K562 (cell line): Measurements from ENCODE around the gene SERINC5. TPM values are rescaled to one million over a fixed set of nuclear protein-coding genes. Genes with fewer than 3 reads are reported as not detected.

ENCODE experiments used
- ARID3B ChIP-seq: fragments of 250-450 bp; sonication (Bioruptor Pico); IDR thresholded peaks from 2 replicates; pipeline ENCODE4 v1.4.0; 2020; ENCODE audit warnings: borderline replicate concordance
- CHD1 ChIP-seq: fragments of 200-600 bp; sonication (generic); IDR thresholded peaks from one replicate; pipeline ENCODE4 v1.6.1; 2012; ENCODE audit warnings: mild to moderate bottlenecking, moderate library complexity, low read length, inconsistent platforms
- E2F6 ChIP-seq, 2 experiments: IDR thresholded peaks; 2 replicates each; pipeline ENCODE4 v1.6.1; 2011; ENCODE audit warnings: borderline replicate concordance in 1 of 2, control low read depth in 1 of 2, low read depth in 1 of 2, low read length in 1 of 2, mild to moderate bottlenecking in 1 of 2, mixed read lengths in 1 of 2, moderate library complexity in 1 of 2; ENCODE audit not compliant: insufficient read depth in 1 of 2, insufficient read length in 1 of 2, poor library complexity in 1 of 2, severe bottlenecking in 1 of 2; ENCODE audit errors: extremely low read depth in 1 of 2
- EZH2 ChIP-seq: IDR thresholded peaks from 2 replicates; pipeline ENCODE4 v1.6.1; 2012; ENCODE audit warnings: low read depth, mild to moderate bottlenecking, inconsistent platforms, low read length, borderline replicate concordance
- FIP1L1 ChIP-seq: fragments of 200-400 bp; formaldehyde crosslinking; IDR thresholded peaks from 2 replicates; pipeline ENCODE4 v1.6.1; 2018; ENCODE audit warnings: mild to moderate bottlenecking, low read depth, low read length; ENCODE audit not compliant: poor library complexity, severe bottlenecking
- GTF2F1 ChIP-seq: IDR thresholded peaks from 2 replicates; pipeline ENCODE4 v1.6.1; 2011; ENCODE audit warnings: low read depth, low read length, improper control_type of control experiment
- HCFC1 ChIP-seq: IDR thresholded peaks from 2 replicates; pipeline ENCODE4 v1.6.1; 2012; ENCODE audit warnings: low read depth, low read length, improper control_type of control experiment
- HDAC3 ChIP-seq: fragments of 450-650 bp; IDR thresholded peaks from 2 replicates; pipeline ENCODE4 v1.6.1; 2018; ENCODE audit warnings: borderline replicate concordance, mild to moderate bottlenecking, moderate library complexity; ENCODE audit not compliant: partially characterized antibody
- JUN ChIP-seq, 2 experiments: sonication (generic) in 1 of 2; formaldehyde crosslinking in 1 of 2; IDR thresholded peaks; 2 replicates each; pipeline versions ENCODE4 v1.6.1 to v1.8.0; 2012 to 2022; ENCODE audit warnings: borderline replicate concordance in 2 of 2, mild to moderate bottlenecking in 2 of 2, improper control_type of control experiment in 1 of 2, low read depth in 1 of 2, low read length in 1 of 2, missing genetic modification reagents in 1 of 2
- KLF10 ChIP-seq: fragments of 250-450 bp; sonication (Bioruptor Pico); IDR thresholded peaks from 2 replicates; pipeline ENCODE4 v1.6.1; 2021; ENCODE audit warnings: matching md5 sums
- MECOM ChIP-seq: fragments of 250-450 bp; sonication (Bioruptor Pico); IDR thresholded peaks from 2 replicates; pipeline ENCODE4 v1.8.0; 2022; ENCODE audit warnings: inconsistent platforms
- PML ChIP-seq: IDR thresholded peaks from 2 replicates; pipeline ENCODE4 v1.6.1; 2012; ENCODE audit warnings: low read length, inconsistent platforms
- SMARCC2 ChIP-seq: fragments of 450-650 bp; IDR thresholded peaks from 2 replicates; pipeline ENCODE4 v1.6.1; 2017; ENCODE audit warnings: antibody characterized with exemption, moderate library complexity, mild to moderate bottlenecking, low read depth
- SRSF7 ChIP-seq: fragments of 200-400 bp; formaldehyde crosslinking; optimal IDR thresholded peaks from 2 replicates; pipeline ENCODE3; 2017; ENCODE audit warnings: mild to moderate bottlenecking, low read depth, low read length
- TFE3 ChIP-seq: fragments of 450-650 bp; formaldehyde crosslinking; IDR thresholded peaks from 2 replicates; pipeline ENCODE4 v1.4.0; 2020; ENCODE audit warnings: mild to moderate bottlenecking, mixed read lengths
- U2AF1 ChIP-seq: fragments of 200-400 bp; formaldehyde crosslinking; optimal IDR thresholded peaks from 2 replicates; pipeline ENCODE3; 2017; ENCODE audit warnings: mild to moderate bottlenecking, low read depth, low read length, moderate library complexity
- XRCC3 ChIP-seq: fragments of 450-650 bp; IDR thresholded peaks from 2 replicates; pipeline ENCODE4 v1.6.1; 2017; ENCODE audit warnings: mild to moderate bottlenecking, moderate library complexity
- YY1 ChIP-seq, 3 experiments: IDR thresholded peaks; 2 replicates each; pipeline ENCODE4 v1.6.1; 2011; ENCODE audit warnings: low read length in 2 of 3, mild to moderate bottlenecking in 2 of 3, moderate library complexity in 2 of 3, borderline replicate concordance in 1 of 3, control low read depth in 1 of 3, low read depth in 1 of 3; ENCODE audit not compliant: insufficient read depth in 3 of 3, insufficient replicate concordance in 2 of 3, control insufficient read depth in 1 of 3, insufficient read length in 1 of 3; ENCODE audit errors: extremely low read depth in 1 of 3
- ZNF23 ChIP-seq: fragments of 250-450 bp; sonication (Bioruptor Pico); IDR thresholded peaks from 2 replicates; pipeline ENCODE4 v1.4.0; 2020; ENCODE audit warnings: mild to moderate bottlenecking
- ZNF384 ChIP-seq: IDR thresholded peaks from 2 replicates; pipeline ENCODE4 v1.6.1; 2012; ENCODE audit warnings: low read depth, low read length, improper control_type of control experiment
- ZNF57 ChIP-seq: fragments of 450-650 bp; formaldehyde crosslinking; IDR thresholded peaks from 2 replicates; pipeline ENCODE4 v1.4.0; 2020; ENCODE audit warnings: mild to moderate bottlenecking, moderate library complexity
- ZNF778 ChIP-seq: fragments of 450-650 bp; formaldehyde crosslinking; IDR thresholded peaks from 2 replicates; pipeline ENCODE4 v1.4.0; 2020; ENCODE audit warnings: mild to moderate bottlenecking, moderate library complexity
- polyA plus RNA-seq, 8 experiments: library from polyadenylated mRNA; depleted of rRNA in 4 of 8; stranded (reverse) in 5 of 8; unstranded in 3 of 8; fragments of >200 nt; fragmentation: Nextera tagmentation in 2 of 8; fragmentation: Illumina TruSeq in 1 of 8; extraction: Ambion mirVana in 2 of 8; extraction: Trizol in 1 of 8; gene quantifications; 2 replicates each; pipeline versions ENCODE4 v1.2.1 to v1.2.3, GENCODE V29; 2011 to 2014; ENCODE audit warnings: inconsistent platforms in 1 of 8, missing spikeins in 1 of 8
- total RNA-seq, 7 experiments: library from RNA; depleted of rRNA in 6 of 7; stranded (reverse); fragments of >200 nt in 6 of 7; fragmentation: Illumina TruSeq in 2 of 7; extraction: Trizol in 2 of 7; gene quantifications; 2 replicates each; pipeline versions ENCODE4 v1.2.1 to v1.2.3, GENCODE V29; 2011 to 2021; ENCODE audit warnings: low replicate concordance in 1 of 7

Gene SERINC5
- total and polyA plus RNA-seq, 9 of the 15 experiments (the other 6 are each of a cell fraction or from before 2014, with no cell fraction given) = 1.4 to 7.9 (median 3.7) TPM

GRCh38 chr5:80204808-80205614 lies 50.8 kb downstream of the SERINC5 start (continued):
- TF ChIP-seq TFE3 (no peak), XRCC3 (no peak), PML (peak; percentile 94), E2F6 (IDR thresholded peaks at IDR 0.05; ENCODE audit: borderline replicate concordance in 1 of 2, extremely low read depth in 1 of 2, insufficient read depth in 1 of 2, insufficient read length in 1 of 2, low read depth in 1 of 2, low read length in 1 of 2, poor library complexity in 1 of 2, severe bottlenecking in 1 of 2) (no peak), YY1 (IDR thresholded peaks at IDR 0.05; ENCODE audit: borderline replicate concordance in 1 of 3, control insufficient read depth in 1 of 3, extremely low read depth in 1 of 3, insufficient read depth in 3 of 3, insufficient read length in 1 of 3, insufficient replicate concordance in 2 of 3, low read depth in 1 of 3, low read length in 2 of 3) (no peak), ZNF57 (CRISPR knock-in tag) (no peak), HCFC1 (0 out of 2 replicates have a peak, but pooled peaks have one; percentile 29), CHD1 (no peak), JUN (IDR thresholded peaks at IDR 0.05; ENCODE audit: borderline replicate concordance, low read depth, low read length) (peak; percentile 53; the same call in 1 of the 2 replicates), JUN (CRISPR knock-in tag; IDR thresholded peaks at IDR 0.05; ENCODE audit: borderline replicate concordance) (no peak), KLF10 (no peak), ARID3B (CRISPR knock-in tag) (no peak), GTF2F1 (no peak), ZNF23 (CRISPR knock-in tag) (no peak), ZNF778 (no peak), MECOM (CRISPR knock-in tag) (no peak), EZH2 (no peak), FIP1L1 (no peak), U2AF1 (no peak), SMARCC2 (peak; percentile 94), ZNF384 (peak; percentile 28; the same call in 1 of the 2 replicates), HDAC3 (peak; percentile 90), SRSF7 (no peak)
